Measurements from ENCODE around the gene SORCS1. TPM values are rescaled to one million over a fixed set of nuclear protein-coding genes. Genes with fewer than 3 reads are reported as not detected.

SORCS1 gene
- total RNA-seq, 2 donors from 2014 or later: not detected

DNA sequence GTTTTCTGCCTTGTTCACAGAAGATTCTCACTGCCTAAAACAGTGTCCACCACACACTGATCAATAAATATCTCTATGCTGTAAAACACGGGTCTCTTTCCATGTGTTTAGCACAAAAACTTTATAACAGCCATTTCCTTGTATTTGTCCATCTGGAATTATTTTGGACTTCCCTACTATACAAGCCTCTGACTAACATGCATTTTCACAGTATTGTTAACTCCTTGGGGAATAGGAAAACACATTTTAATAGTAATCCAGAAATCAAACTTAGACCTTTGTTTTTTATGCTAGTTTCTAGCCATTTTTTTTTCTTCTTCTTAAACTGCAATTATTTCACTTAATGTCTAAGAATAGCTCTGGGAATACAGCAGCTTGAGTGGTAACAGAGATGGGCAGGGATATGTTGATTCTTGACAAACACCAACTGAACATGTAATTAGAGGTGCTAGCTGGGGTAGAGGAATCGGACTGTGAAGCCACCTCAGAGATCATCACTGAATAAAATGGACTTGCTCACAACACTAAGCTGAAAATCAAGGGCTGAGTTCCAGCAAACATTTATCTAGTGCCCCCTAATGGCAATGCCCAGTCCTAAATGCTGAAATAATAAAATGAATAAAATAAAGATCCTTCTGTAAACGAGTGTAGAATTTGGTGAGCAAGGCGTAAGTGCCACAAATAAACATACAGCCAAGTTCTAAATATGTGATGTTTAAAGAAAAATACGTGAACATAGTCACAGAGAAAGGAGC is 593.1 kb downstream of the SORCS1 start:
- no peak for ATAC-seq
- Mint-ChIP-seq H3K9me3 (peaks cover 7 to 8% of the 10 kb centered on the region in 2 donors), H3K36me3 (peaks cover 0 to 6% of the 10 kb centered on the region in 2 donors), H3K27ac (no peak overlapping the region)
- DNase-seq (ENCODE audit: low spot score in 2 of 2): no peak

DNA sequence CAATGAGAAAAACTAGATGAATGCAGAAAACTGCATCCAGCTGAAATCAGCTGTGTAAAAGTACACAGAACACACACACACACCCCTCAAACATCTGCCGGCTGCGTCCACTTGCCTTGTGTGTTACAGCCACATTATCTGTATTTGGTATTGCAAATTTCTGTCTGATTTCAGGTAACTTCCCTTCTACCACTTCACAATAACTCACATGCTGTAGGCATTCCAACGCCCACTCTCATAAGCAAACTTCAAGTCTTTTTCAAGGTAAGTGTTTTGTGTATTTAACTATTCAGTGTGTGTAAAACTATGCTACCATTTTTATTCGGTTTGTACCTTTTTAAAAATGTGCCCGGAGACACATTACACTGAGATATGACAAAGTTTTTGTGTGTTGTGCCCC is 594.2 kb downstream of the SORCS1 start:
- ATAC-seq (no peak), DNase-seq (ENCODE audit: low spot score in 2 of 2) (no peak)
- no peaks in the 10 kb centered on the region for H3K36me3 Mint-ChIP-seq
- H3K27ac Mint-ChIP-seq: no peak overlapping the region
- no peaks in the 10 kb centered on the region for H3K9me3 Mint-ChIP-seq

DNA sequence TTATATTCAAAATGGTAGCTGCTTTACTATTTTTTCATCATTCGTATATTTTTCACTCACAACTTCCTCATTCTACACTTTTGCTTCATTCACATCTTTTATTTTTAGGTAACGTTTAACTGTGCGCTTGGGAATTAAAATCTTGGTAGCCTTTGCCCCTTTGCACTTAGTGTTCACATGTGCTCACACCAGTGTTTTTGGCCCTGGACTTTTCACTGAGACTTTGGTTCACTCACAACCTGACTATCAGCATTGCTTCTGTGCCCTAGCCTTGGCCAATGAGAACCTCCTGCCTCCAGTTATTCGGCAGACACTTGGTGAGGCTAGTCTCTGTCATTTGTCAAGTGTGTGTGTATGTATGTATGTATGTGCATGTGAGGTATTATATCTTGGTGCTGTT is 596.9 kb downstream of the SORCS1 start:
- peaks cover 0 to 4% of the 10 kb centered on the region in 2 donors for H3K9me3 Mint-ChIP-seq
- H3K27ac Mint-ChIP-seq: no peak overlapping the region
- DNase-seq (ENCODE audit: low spot score in 2 of 2) (no peak), ATAC-seq (no peak)
- no peaks in the 10 kb centered on the region for H3K36me3 Mint-ChIP-seq

DNA sequence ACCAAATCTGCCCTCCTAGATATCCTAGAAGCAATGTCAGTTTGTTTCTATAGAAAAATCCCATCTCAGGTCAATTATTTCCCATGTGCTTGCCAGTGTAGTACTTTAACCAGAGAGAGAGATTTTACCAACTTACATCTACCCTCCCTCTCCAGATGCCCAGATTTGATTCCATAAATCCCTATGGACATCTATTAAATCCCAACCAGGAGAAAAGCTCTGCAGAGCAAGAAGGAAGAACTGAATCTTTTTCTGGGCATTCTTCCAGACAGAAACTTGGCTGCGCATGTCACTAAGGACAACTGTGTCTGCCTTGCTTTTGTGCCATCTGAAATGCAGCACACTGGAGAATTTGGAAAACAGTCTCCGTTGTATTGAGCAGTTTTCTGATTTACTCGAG is 597.6 kb downstream of the SORCS1 start:
- no peak for ATAC-seq
- Mint-ChIP-seq H3K9me3 (peaks cover 0 to 4% of the 10 kb centered on the region in 2 donors), H3K36me3 (no peaks in the 10 kb centered on the region), H3K27ac (no peak overlapping the region)
- DNase-seq (ENCODE audit: low spot score in 2 of 2): no peak

DNA sequence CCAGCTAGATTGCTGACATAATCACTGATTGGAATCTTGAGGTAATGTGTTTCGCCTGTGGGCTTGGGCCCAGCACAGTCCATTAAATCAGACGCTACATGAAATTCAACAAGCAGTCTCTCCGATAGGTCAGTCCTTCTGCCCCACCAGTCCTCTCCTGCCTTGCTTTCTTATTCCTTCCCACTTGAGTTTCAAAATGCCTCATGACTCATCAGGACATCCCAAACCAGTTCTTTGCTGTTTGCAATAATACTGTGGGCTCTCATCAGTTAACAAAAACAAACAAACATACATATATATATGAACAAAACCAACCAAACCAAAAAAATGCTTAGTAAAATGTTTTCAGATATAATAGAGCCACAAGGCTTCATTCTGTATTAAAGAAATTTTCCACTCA is 599.0 kb downstream of the SORCS1 start:
- DNase-seq (ENCODE audit: low spot score in 2 of 2) (no peak), ATAC-seq (no peak)
- Mint-ChIP-seq H3K9me3 (peaks cover 0 to 4% of the 10 kb centered on the region in 2 donors), H3K27ac (no peak overlapping the region), H3K36me3 (no peaks in the 10 kb centered on the region)

DNA sequence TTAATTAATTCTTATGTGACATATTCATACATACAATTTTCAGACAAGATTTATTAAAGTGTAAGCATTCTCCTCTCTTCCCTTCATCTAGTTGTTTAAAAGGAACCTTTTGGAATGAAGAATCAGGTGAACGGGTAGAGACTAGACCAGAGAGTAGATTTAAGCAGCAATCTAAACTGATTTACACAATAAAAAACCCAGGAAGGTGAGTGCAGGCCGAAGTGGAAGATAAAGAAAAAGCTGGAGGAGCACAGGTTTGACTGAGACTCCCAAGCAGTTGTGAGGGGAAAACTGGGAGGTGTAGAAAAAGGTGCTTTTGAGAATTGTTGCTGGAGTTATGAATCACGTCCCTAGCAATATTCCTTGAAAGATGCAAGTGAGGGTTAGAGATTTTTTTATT is 601.1 kb downstream of the SORCS1 start:
- no peaks in the 10 kb centered on the region for H3K36me3 Mint-ChIP-seq
- DNase-seq (ENCODE audit: low spot score in 2 of 2): no peak

DNA sequence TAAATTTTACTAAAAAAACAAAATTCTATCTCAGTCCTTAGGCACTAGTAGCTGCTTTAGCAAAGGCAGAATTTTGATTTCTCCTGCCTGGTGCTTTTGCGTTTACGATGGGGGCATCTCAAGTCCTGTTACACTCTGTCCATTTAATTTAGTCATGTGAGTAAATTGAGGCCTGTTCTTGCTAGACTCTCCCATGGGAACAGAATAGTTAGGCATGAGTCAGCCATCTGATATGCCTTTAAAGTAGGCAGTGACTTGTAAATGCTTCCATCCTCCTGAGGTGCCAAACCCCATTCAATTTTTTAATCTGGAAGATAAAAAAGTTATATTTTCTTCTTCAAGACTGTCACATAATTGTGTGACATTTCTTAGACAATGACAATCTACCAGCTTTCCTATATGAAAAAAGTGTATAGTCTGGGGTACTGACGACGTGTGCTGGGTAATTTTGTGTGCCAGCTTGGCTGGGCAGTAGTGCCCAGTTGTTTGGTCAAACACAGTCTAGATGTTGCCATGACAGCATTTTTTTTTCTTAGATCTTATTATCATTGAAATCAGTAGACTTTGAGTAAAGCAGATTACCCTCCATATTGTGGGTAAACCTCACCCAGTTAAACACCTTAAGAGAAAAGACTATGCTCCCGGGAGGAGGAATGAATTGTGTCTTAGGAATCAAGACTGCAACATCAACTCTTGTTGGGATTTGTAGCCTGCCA is 603.4 kb downstream of the SORCS1 start:
- DNase-seq (ENCODE audit: low spot score in 2 of 2): no peak
- peaks cover 4 to 8% of the 10 kb centered on the region in 2 donors for H3K9me3 Mint-ChIP-seq
- ATAC-seq: no peak
- no peaks in the 10 kb centered on the region for H3K36me3 Mint-ChIP-seq
- H3K27ac Mint-ChIP-seq: no peak overlapping the region

More for the DNA sequence above, 601.1 kb downstream of the SORCS1 start:
- no peak for ATAC-seq
- H3K9me3 Mint-ChIP-seq: peaks cover 4 to 8% of the 10 kb centered on the region in 2 donors
- peak overlapping the region in 1 of 2 donors; percentile 41 for H3K27ac Mint-ChIP-seq

DNA sequence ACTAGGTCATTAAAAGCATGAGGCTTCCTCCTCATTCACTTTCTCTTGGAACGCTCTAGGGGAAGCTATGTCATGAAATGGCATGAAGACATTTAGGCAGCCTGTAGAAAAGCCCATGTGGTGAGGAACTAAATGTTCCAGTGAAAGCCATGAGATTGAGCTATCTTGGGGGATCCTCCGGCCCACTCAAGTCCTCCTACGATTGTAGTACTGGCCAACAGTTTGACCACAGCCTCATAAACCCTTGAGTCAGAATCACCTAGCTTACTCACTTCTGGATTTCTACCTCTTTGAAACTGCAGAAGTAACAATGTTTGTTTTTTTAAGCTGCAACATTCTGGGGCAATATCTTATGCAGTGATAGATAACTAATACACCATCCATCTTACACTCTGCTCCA is 605.1 kb downstream of the SORCS1 start:
- peaks cover 4 to 8% of the 10 kb centered on the region in 2 donors for H3K9me3 Mint-ChIP-seq
- ATAC-seq: no peak
- H3K27ac Mint-ChIP-seq: no peak overlapping the region
- H3K36me3 Mint-ChIP-seq: no peaks in the 10 kb centered on the region
- DNase-seq (ENCODE audit: low spot score in 2 of 2): no peak

DNA sequence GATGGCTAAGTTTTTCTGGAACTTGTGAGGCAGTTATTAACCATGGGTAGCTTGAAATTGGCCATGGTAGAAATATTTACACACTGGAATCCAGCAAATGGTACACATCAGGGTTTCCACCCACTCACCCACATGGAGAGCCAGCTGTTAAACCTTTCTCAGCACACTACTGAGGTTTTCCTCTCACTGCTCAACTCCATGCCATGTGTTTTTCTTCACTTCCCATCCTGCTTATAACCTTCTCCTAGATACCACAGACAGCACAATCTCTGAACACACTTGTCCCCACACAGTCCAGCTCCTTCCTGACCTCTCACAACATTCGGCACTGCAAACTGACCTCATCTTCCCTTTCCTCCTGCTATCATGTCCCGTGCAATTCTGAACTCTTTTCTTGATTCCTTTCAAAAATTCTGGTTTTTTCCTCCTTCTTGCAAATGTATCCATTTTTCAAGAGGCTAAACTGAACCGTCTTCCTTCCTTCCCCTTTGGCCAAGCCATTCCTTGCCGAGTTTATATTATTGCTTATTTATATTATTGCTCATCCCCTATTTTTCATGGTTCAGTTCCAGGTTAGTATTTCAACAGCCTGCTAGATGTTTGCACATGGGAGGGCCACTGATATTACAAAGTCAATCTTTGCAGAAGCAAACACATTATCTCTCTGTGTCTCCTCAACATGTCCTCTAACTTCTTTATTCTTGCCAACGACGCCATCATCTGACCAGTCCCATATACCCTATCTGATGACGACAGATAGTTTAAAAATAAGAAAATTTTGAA is 606.4 kb downstream of the SORCS1 start:
- no peaks in the 10 kb centered on the region for H3K36me3 Mint-ChIP-seq
- no peak for DNase-seq (ENCODE audit: low spot score in 2 of 2)
- no peak overlapping the region for H3K27ac Mint-ChIP-seq
- no peak for ATAC-seq
- H3K9me3 Mint-ChIP-seq: peaks cover 4% of the 10 kb centered on the region in 2 donors

DNA sequence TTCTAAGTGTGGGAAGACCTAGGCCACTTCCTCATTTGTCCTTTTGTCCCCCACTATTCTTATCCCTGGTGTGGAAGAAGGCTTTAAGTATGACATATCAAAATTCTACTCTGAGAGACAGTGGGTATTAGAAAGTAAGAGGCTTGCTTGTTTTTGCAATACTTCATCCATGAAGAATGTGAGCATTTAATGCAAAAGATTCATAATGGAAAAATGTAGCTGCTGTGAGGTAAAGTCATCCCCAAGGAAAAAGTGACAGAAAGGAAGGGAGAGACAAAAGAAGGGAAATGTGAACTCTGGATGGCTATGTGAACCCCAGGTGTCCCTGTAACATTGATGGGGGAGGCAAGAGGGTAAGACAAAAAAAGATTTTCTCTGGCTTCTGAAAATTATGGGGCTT is 607.5 kb downstream of the SORCS1 start:
- Mint-ChIP-seq H3K36me3 (no peaks in the 10 kb centered on the region), H3K27ac (no peak overlapping the region), H3K9me3 (peaks cover 4% of the 10 kb centered on the region in 2 donors)
- ATAC-seq (no peak), DNase-seq (ENCODE audit: low spot score in 2 of 2) (no peak)

DNA sequence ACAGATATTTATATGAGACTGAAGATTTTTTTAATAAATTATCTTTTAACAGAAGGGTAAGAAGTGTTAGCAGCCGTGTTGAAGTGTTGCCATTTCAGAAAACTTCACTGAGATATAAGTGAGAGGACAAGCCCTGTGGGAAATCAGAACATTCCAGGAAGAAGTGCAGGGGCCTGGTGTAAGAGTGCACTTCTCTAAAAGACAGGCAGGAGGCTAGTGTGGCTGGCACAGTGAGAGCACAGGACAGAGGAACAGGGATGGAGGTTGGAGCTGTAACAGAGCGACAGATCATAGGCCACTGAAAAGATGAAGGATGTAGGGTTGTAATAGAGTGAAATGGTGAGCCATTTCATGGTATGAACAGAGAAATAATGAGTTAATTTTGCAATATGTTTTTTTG is 608.9 kb downstream of the SORCS1 start:
- ATAC-seq: no peak
- H3K27ac Mint-ChIP-seq: no peak overlapping the region
- DNase-seq (ENCODE audit: low spot score in 2 of 2): no peak

DNA sequence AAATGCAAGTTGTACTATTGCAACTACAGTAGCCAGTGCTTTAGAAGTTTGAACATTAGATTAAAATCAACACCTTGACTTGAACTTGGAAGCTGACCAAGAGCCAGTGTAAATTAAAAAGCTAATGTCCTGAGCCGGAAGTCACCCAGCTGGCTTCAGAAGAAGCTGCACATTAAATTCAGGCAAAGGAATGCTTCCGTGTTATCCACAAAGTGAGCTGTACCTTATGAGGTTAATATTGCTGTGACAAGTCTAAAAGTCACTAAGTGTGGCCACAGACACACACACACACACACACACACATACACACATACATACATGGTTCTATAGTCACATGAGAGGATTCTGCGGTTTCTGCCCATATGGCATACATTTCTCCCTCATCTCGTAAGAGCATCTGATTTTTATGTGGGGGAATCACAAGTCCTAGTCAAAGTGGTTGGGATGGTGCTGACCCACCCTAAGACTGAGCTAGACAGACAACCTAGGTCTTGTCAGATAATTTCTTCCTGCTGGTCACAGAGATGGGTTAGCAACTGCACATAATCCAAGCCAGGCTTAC is 612.9 kb downstream of the SORCS1 start:
- ATAC-seq (no peak), DNase-seq (ENCODE audit: low spot score in 2 of 2) (no peak)
- no peak overlapping the region for H3K27ac Mint-ChIP-seq
- no peaks in the 10 kb centered on the region for H3K36me3 Mint-ChIP-seq
- H3K9me3 Mint-ChIP-seq: peaks cover 0 to 12% of the 10 kb centered on the region in 2 donors

More for the DNA sequence above, 608.9 kb downstream of the SORCS1 start:
- H3K9me3 Mint-ChIP-seq: peaks cover 4% of the 10 kb centered on the region in 2 donors
- no peaks in the 10 kb centered on the region for H3K36me3 Mint-ChIP-seq

DNA sequence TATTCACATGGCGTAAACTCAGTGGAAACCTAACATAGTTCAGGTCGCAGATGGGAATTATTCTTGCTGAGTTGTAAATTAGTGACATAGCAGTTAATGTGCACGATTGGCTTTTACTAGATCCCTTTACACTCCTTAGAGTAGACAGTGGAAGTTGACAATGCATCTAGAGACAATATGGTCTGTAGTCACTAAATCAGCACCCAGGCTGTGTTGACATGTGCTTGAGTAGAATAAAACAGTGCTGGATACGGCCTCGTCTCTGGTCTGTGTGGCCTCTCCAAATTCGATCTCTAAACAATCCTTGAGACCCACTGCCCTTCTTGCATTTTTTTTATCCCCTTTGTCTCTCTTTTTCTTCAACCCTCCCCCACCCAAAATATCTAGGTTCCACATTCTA is 615.7 kb downstream of the SORCS1 start:
- Mint-ChIP-seq H3K9me3 (peaks cover 0 to 12% of the 10 kb centered on the region in 2 donors), H3K27ac (no peak overlapping the region), H3K36me3 (no peaks in the 10 kb centered on the region)
- no peak for DNase-seq (ENCODE audit: low spot score in 2 of 2)
- ATAC-seq: no peak

DNA sequence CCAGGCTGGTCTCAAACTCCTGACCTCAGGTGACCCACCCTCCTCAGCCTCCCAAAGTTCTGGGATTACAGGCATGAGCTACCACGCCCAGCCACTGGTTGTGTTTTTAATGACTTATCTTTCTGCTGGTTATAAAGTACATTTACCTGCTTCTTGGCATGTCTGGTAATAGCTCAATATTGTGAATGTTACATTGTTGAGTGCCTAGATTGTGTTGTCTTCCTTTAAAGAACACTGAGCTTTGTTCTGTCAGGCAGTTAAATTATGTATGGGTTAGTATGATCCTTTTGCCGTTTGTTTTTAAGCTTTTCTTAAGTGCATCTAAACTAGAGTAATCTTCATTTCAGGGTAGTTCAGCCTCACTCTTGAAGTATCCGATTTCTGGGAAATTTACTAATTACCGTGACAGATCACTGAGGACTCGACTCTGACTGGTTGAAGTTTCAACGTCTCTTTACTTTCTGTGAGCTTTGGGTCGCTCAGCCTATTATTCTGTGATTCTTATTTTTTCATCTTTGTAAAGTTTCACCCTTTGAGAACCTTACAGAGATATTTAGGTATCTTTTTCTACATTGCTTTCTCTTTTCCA is 617.4 kb downstream of the SORCS1 start:
- ATAC-seq: no peak
- Mint-ChIP-seq H3K9me3 (peaks cover 0 to 12% of the 10 kb centered on the region in 2 donors), H3K27ac (no peak overlapping the region), H3K36me3 (no peaks in the 10 kb centered on the region)
- no peak for DNase-seq (ENCODE audit: low spot score in 2 of 2)

DNA sequence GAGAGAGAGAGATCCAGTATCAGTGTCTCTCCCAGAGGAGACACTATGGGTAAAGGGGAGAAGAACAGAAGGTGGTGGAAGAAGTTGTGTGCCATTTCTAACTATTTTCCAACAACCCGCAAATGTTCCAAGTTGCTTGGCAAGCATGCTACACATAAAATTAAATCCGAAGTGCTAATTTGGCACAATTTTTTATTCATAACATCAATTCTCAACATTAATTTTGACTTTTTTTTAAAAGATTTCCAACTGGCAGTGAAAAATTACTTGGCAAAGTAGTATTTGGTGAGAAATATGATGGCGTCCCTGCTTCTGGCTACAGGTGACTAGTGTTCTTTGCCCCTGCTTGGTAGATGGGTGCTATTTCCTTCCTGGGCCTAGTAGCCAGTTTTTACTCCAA is 622.0 kb downstream of the SORCS1 start:
- H3K9me3 Mint-ChIP-seq: peaks cover 0 to 6% of the 10 kb centered on the region in 2 donors
- H3K27ac Mint-ChIP-seq: no peak overlapping the region
- no peak for DNase-seq (ENCODE audit: low spot score in 2 of 2)
- H3K36me3 Mint-ChIP-seq: no peaks in the 10 kb centered on the region
- no peak for ATAC-seq

DNA sequence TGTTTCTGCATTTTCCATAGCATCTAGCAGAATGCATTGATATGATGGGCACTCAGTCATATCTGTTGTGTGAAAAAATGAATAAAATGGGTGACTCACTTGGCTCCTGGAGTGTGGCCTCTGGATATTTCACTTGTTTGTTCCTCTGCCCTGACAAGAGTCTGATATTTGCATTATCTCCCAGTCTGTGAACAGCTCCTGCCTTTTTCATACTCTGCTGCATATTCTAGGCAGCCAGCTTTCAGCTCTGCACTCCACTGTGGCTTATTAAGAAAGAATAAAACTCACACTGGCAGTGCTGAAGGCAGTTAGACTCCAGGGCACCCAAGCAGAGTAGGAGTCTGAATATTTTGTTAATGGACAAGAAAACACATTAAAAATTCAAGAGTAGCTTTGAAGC is 623.9 kb downstream of the SORCS1 start:
- Mint-ChIP-seq H3K36me3 (no peaks in the 10 kb centered on the region), H3K9me3 (peaks cover 0 to under 1% of the 10 kb centered on the region in 2 donors), H3K27ac (no peak overlapping the region)
- DNase-seq (ENCODE audit: low spot score in 2 of 2): no peak
- ATAC-seq: no peak

Measured in activated naive CD4-positive, alpha-beta T cell treated with anti-CD3 and anti-CD28 coated beads, Interleukin-2, amount 50 U/mL, for 72 hours (primary cell).